GM21825 (cell line): ENCODE measurements around the gene SAMD1.

ENCODE experiments used
- ATAC-seq: cut with Tn5 transposase; IDR thresholded peaks from one replicate; pipeline ENCODE4 v1.9.1; 2021; ENCODE audit warnings: mild to moderate bottlenecking, moderate library complexity; ENCODE audit not compliant: unreplicated experiment

The SAMD1 gene

DNA sequence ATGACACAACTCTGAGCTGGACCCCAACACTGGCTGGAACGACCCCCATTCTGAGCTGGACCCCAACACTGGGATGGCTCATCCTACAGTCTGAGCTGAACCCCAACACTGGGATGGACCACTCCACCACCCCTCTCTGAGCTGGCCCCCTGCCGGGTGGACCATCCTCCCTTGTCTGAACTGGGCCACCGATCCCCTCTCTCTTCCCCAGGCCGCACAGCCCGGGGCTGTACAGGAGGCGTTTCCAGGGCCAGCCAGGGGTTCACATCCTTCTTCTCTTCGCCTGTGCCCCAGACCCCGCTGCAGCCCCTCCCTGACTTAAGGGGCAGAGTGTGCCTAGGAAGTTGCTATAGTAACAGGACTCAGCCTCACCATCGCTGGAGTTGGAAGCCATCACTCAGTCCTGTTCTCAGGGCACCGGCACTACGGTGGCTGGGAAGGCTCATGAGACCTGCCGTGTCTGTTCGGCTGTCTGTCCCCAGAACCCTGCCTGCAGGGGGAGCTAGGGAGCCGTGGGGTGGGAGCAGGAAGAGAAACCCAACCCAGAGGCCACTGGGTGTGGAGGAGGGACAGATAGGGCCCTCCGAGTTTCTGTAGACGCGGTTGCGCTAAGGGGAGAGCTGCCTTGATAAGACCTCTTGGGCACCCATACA lies 23.3 kb upstream of the SAMD1 start:
- no peak for ATAC-seq

DNA sequence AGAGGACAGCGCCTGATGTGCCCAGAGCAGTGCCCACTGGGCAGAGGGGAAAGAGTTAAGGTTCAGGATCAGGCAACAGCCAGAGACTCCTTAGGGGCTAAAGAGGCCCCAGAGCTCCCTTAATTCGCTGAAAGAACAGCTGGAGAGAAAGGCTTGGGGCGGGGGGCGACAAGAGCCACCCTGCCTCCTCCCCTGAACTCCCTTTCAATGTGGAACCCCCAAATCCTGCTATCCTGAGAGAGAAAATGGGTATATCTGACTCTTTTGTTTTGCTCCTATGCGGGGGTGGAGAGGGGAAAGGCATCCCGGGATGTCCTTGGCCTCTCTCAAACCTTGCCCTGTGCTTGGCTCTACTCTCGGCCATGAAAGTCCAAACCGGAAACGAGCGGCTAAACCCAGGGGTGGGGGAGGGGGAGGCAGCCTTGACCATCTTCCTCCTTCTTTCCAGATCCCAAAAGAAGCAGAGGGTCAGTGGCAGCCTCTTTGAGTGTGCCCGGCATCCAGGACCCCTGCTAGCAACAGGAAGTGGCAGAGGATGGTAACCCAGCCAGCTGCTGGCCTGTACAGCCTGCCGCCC lies 22.3 kb upstream of the SAMD1 start:
- no peak for ATAC-seq

DNA sequence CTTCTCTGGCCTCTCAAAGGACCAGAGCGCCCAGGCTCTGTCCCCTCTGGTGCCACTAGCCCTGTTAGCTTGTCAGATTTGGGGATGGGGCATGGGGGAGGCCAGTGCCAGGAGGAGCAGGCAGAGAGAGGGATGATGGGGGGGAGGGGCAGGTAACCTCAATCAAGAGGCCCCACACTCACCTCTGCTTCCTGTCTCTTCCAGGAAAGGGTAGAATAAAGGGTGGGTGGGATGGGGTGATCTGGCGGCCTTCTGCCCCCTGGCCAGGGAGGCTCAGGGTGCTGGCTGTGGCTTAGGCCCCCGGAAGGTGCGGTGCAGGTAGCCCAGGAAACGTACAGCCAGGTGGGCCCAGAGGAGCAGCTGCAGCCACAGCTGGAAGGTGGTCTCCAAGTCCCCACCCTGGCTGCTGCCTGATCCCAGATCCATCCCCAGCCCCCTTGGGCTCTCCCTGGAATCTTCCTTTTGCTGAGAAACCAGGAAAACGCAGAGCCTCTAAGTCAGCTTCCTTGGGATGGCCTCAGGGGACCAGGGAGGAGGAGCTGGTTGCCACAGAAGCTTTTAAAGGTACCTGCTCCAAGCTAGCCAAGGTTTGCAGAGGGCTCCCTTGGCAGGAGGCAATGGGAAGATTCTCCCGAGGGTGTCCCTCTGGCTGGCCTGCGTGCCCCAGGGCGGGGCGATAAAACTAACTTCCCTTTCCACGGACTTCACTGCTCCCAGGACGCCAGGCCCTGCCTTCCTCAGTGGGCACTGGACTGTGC lies 21.7 kb upstream of the SAMD1 start:
- ATAC-seq, result no peak

DNA sequence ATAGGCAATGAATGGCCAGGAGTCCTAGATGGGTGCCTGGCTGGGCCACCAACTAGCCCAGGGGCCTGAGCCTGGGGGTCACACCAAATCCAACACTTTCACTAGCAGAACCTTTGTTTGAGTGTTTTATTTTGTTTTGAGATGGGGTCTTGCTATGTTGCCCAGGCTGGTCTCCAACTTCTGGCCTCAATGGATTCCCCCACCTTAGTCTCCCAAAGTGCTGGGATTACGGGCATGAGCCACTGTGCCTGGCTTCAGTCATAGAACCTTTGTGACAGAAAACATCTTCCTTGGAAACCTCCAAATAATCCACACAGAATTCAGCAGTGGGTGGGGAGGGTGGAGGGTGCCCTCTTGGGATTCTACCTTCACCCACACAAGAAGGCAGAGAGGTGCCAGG lies 20.9 kb upstream of the SAMD1 start:
- ATAC-seq, result no peak

DNA sequence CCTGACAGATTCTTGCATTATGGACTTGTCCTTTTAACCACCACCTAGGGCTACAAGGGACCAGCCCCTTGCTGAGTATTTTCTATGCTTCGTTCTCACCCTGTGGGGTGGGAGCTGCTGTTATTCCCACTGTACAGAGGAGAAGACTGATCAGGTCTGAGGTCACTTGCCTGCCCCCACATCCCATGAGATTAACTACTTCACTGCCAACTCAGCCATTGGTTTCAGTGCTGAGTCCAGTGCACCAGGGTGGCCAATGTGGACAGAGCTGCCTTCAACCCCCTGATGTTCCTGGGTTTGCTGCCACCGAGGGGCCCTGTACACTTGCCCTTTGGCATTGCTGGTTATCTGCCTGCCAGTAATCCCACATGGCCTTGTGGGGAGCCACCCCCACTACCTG lies 20.1 kb upstream of the SAMD1 start:
- ATAC-seq, result no peak

DNA sequence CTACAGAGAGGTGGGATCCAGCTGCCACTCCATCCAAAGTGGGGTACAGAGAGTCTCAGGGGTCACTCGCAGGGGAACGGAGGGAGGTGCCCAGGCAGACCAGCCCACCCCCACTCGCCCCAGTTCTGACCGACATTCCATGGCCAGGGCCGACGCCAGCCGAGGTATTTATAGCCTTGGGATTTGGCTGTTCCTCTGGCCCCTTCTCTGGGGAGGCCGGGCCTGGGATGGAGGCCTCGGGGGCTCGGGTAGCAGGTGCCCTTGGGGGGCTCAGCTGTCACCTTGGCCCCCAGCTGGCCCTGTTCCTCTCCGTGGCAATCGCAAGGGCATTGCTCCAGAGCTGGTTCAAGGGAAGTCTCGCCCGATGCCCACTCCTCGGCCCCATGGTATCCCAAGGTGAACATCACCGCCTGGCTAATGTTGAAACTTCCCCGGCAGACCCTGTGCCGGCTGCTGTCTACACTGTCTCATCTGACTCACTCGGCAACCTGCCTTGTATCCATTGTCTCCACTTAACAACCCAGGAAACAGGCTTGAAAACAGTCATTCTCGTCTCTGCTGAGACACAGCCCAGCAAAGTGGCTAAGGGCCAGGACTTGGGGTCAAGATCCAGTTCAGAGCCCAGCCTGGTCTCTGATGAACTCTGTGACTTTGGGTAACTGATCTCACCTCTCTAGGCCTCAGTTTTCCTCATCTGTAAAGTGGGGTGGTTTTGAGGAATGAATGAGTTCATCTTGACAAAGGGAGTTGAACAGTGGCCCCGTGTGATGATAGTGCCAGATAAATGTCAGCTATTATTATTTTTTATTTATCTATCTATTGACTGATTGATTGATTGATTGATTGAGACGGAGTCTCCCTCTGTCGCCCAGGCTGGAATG lies 17.3 kb upstream of the SAMD1 start:
- no peak for ATAC-seq

DNA sequence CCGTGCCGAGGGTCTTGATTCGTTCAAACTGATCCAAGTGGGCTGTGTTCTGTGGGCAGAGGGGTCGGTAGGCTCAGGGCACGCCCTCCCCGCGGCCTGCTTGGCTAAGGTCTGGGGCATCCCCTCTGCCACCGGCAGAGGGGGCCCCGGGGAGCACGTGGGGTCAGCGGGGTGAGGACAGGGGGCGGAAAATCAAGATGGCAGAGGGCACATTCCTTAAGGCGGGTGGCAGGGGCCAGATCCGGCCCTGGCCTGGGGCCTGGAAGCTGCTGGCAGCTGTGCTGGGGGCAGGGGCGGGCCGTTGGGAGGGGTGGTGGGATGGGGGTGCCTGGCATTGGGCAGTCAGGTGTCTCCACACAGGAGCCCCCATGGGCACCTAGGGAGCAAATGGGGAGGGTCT lies 16.3 kb upstream of the SAMD1 start:
- no peak for ATAC-seq

DNA sequence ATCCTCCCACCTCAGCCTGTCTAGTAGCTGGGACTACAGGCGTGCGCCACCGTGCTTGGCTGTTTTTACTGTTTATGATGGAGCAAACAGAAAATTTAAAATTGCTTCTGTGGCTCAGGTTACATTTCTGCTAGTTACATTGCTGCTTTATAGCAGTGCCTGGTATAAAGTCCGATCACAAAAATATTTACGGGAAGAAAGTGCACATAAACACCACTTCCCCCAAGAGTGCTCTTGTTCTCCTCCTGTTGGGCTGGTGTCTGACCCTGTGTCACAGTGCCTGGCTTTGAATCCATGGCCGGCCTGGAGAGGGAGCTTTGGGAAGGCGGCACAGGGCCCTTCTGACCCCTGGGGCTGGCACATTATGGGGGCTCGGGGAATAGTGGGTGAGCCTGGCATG lies 15.1 kb upstream of the SAMD1 start:
- no peak for ATAC-seq

DNA sequence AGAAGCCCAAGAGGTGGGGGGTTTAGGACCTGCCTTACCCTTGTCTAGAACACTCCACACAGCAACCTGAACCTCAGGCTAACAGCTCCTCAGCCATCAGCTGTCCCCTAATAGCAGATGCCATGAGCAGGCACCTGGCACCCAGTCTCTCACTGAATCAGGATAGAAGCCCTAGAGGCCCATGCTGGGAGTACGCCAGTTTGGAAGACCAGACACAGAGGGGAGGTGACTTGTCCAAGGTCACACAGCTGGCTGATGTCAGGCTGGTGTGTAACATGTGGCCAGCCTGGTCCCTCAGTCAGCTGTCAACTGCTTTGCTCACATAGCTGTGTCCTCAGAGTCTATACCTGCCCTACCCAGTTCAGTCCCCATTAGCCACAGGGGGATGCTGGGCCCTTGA lies 12.8 kb upstream of the SAMD1 start:
- ATAC-seq, result no peak

DNA sequence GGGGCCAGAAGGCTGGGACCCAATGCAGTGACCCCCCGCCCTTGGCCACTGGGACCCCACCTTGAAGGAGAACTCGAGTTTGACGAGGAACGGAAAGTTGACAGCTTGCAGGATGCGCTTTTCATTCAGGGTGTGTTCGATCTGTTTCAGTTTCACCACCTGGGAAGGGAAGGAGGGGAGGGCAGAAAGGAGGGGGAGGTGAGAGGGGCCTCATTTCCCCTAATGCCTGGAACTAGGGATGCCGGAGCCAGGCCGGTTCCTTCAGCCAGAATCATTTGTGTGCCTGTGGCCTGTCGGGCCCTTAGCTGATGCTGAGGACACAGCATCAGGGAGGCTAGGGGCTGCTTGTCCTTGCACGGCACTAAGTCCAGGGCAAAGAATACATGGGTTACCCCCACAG lies 12.2 kb upstream of the SAMD1 start:
- no peak for ATAC-seq

DNA sequence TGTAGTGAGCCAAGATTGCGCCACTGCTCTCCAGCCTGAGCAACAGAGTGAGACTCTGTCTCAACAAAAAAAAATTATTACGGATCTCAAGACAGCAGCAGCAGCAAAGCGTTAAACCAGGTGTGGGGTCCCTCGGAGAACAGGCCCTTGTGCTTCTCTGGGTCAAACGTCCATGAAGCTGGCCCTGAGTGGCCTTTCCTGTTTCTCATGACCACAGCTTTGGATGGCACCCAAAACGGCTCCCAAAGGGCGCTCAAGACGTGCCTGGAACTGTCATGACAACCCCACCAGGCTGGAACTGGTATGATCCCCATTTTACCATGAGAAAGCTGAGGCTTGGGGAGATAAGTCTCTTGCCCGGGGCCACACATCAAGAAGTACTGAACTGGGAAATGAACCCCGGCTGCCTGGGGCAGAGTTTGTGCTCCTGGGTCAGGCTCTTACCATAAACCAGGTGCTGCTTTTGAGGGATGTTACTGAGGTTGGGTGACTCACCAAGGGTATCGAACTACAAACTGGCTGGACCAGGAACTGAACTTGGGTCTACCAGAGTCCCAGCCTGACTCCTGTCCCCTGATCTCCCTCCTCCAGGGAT lies 11.6 kb upstream of the SAMD1 start:
- ATAC-seq, result no peak

DNA sequence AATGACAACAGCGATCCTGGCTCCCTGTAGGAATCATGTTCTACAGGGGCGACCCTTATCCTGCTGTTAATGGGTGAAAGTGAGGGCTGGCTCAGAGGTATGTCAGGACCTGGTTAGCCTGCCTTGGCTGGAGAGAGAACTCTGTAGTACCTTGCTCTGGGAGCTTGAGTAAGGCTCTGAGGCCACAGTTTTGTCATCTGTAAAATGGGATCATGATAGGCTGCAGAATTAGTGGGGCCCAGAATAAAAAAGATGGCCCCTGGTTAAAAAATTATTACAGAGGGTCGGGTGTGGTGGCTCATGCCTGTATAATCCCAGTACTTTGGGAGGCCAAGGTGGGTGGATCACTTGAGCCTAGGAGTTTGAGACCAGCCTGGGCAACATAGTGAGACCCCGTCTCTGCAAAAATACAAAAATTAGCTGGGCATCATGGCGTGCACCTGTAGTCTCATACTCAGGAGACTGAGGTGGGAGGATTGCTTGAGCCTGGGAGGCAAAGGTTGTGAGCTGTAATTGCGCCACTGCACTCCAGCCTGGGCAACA lies 10.5 kb upstream of the SAMD1 start:
- ATAC-seq, result no peak

DNA sequence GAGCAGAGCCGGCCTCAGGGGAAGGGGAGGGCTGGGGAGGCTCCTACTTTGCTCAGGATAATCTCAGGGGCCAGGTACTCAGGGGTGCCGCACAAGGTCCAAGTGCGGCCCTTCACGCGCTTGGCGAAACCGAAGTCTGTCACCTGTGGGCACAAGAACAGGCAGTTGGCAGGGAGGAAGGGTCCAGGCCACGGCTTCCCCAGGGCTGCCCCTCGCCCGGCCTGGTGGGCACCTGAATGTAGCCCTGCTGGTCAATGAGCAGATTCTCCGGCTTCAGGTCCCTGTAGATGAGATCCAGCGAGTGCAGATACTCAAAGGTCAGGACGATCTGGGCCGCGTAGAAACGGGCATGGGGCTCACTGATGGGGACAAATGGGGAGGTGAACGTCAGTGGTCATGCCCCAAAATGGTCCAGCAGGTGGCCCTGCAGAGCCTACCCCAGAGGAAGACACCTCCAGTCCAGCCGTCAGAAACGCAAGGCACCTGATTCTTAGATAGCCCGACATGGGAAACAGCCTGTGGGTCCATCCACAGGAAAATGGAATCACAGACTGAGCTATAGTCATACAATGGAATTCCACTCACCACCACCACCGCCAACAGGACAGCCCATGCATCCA lies 7.1 kb upstream of the SAMD1 start:
- ATAC-seq, result no peak

DNA sequence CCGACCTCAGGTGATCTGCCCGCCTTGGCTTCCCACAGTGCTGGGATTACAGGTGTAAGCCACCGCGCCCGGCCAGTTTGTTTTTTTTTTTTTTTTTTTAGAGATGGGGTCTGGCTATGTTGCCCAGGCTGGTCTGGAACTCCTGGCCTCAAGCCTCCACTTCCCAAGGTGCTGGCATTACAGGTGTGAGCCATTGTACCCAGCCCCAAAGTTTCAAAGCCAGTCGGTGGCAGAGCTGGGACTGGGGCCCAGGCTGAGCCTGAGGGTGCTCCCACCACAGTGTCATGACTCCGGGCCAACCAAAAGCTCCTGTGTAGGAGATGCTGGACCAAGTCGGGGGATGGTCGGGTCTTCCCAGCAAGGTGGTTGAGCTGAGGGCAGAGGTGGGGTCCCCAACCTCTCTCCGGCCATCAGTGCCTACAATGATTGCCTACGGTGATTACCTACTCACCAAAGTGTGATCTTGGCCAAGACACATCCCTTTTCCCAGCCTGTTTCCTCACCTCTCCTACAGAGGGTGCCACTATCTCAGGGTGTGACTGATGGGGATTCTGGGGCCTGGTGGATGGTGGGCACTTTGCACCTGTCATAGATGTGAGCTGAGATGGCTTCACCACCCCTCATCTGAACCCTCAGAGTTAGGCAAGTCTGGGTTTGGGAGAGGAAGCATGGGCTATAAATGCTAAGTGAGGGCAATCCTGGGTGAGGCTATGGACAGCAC lies 5.9 kb upstream of the SAMD1 start:
- ATAC-seq, result no peak

DNA sequence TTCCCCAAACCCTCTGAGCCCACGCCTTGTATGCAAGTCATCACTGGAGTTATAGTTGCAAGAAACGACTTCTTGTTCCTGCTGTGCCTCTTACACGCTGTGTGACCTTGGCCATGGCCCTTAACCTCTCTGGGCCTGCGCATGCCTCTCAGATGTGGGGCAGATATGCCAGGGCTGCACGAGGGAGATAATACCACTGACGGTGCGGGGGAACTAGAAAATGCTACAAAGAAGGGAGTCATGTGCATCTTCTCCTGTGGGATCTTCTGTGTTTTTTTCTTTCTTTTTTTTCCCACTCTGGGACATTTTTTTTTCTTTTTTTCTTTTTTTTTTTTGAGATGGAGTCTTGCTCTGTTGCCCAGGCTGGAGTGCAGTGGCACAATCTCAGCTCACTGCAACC lies 4.3 kb upstream of the SAMD1 start:
- ATAC-seq, result no peak

DNA sequence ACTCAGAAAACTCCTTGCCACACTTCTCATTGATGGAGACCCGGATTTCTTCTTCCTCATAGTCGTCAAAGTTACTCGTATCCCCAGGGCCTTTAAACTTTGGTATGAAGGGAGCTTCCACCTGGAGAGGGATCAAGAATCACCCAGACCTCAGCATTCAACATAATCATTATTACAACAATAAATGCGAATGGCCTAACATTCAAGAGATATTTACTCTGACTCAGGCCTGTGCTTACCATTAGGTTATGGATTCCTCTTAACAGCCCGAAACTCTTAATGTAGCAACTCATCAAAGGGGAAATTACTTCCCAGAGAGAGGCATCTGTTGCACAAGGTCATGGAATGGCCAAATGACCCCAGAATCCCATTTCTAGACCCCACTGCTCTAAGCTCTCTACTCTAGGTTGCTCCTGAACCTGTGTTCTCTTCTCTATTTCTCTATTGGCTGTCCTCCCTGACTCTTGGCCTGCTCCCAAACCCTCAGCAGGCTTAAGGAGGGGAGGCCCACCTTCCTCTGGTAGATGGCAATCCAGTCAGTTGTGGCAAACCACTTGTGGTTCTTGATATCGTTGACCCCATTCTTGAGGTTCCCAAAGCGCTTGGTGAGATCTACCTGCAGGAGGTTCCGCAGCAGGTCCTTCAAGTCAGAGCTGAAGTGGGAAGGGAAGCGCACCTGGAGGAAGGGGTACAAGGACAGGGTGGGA lies 2.7 kb upstream of the SAMD1 start:
- ATAC-seq, result no peak

DNA sequence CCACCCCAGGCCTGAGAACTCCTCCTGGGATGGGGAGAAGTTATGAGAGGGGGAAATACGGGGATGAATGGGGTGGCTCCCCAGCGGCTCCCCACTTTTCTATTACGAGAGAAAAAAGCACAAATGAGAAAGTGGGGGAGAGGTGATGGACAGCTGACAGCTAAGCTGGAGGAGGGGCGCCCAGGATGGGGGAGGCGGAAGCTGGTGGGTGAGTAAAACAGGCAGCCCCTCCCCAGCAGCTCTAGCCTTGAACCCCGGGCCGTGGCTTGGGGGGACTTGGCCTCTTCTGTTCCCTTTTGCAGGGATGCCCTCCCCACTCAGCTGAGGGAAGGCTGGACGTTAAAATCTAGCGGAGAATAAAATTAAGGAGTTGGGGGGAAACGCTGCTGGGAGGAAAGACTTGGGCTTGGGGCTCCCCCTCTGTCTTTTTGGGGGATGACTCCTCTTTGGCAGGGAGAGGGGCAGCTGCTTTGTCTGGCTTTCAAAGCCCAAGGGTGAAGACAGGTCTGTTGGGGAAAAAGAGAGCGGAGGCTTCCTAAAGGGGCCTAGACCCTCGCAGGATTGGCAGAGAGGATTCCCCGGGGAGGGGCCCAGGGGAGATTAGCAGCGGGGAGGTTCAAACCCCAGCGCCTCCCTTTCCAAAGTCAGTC lies 1.4 kb upstream of the SAMD1 start:
- ATAC-seq, result peak; percentile 9

DNA sequence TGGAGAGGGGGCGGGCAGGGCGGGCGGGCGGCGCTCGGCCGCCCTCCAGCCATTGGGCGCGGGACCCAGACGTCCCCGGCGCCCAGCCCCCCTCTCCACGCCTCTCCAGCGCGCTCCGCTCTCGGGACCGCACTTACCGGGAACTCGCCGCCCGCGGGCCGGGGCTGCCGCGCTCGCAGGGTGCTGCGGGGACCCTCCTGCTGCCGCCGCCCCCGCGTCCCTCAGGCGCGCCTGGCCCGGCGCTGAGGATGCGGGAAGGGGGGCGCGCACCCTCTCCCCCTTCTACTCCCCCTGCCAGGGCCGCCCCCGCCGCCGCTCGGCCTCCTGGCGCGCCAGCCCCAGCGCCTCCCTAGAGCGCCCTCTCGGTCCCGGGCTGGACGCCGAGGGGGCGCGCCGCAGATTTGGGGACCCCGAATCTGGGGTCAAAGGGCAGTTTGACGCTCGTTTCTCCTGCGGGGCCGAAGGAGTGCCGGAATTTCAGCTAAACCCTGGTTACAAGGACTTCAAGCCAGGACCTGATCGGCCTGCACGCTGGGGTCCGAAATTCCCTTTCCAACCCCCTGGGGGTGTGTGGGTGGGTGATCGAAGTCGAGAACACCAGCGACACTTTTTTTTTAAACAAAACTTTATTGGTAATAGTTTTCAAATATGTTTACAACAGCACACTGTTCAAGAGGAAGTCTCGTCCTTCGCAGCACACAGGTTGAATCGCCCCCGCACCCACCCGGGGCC lies 696 bp upstream of the SAMD1 start:
- ATAC-seq, result peak; percentile 43
